ENCODE results near the gene STXBP4.

- no peak for TF ChIP-seq CTCF (IDR thresholded peaks at IDR 0.05)
- no peak for TF ChIP-seq ZSCAN18 (CRISPR knock-in tag; IDR thresholded peaks at IDR 0.05)
- no peak for TF ChIP-seq MYBL2 (CRISPR knock-in tag; IDR thresholded peaks at IDR 0.05)
These were observed 232.9 kb downstream of the STXBP4 start for GRCh38 chr17:55201308-55201932.

Measured in WTC11 (cell line).